Measurements from ENCODE around the gene MYO1B. TPM values are rescaled to one million over a fixed set of nuclear protein-coding genes. Genes with fewer than 3 reads are reported as not detected.

MYO1B gene
- total RNA-seq, 1 experiment from 2014 or later, result 58.5 TPM

- DNase-seq (ENCODE audit: low spot score), result peak; percentile 19
These were observed 77.8 kb downstream of the MYO1B start for GRCh38 chr2:191322828-191323506.

- DNase-seq (ENCODE audit: low spot score), result no peak
These were observed 80.6 kb downstream of the MYO1B start for GRCh38 chr2:191325651-191326365.

GRCh38 chr2:191327484-191327883, 82.3 kb downstream of the MYO1B start:
- DNase-seq (ENCODE audit: low spot score), result no peak

GRCh38 chr2:191328150-191328809, 83.1 kb downstream of the MYO1B start:
- no peak for DNase-seq (ENCODE audit: low spot score)

- no peak for DNase-seq (ENCODE audit: low spot score)
These were observed 84.6 kb downstream of the MYO1B start for GRCh38 chr2:191329841-191330240.

GRCh38 chr2:191333911-191334357, 88.7 kb downstream of the MYO1B start:
- no peak for DNase-seq (ENCODE audit: low spot score)

- no peak for DNase-seq (ENCODE audit: low spot score)
These were observed 90.8 kb downstream of the MYO1B start for GRCh38 chr2:191335875-191336464.

DNA sequence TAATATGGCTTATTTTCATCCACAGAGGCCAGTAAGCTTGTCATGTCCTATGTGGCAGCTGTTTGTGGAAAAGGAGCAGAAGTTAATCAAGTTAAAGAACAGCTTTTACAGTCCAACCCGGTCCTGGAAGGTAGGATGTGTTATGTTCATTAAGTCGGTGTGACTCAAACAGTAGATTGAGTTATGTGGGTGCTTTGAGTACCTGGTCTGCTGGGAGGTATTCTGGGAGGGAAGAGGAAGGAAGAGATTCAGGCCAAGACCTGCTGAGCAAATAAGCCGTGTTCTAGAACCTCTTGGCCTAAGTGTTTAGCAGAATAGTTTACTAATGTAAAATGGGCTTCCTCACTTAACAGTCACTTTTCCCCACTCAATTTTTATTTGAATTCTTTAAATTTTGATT, 96.2 kb downstream of the MYO1B start:
- DNase-seq (ENCODE audit: low spot score), result no peak

GRCh38 chr2:191343796-191344338, 98.7 kb downstream of the MYO1B start:
- no peak for DNase-seq (ENCODE audit: low spot score)

- DNase-seq (ENCODE audit: low spot score), result no peak
These were observed 100.6 kb downstream of the MYO1B start for GRCh38 chr2:191345788-191346187.

- DNase-seq (ENCODE audit: low spot score), result no peak
These were observed 102.0 kb downstream of the MYO1B start for GRCh38 chr2:191347154-191347553.

GRCh38 chr2:191347881-191348280, 102.7 kb downstream of the MYO1B start:
- no peak for DNase-seq (ENCODE audit: low spot score)

- no peak for DNase-seq (ENCODE audit: low spot score)
These were observed 104.8 kb downstream of the MYO1B start for GRCh38 chr2:191349990-191350389.

DNA sequence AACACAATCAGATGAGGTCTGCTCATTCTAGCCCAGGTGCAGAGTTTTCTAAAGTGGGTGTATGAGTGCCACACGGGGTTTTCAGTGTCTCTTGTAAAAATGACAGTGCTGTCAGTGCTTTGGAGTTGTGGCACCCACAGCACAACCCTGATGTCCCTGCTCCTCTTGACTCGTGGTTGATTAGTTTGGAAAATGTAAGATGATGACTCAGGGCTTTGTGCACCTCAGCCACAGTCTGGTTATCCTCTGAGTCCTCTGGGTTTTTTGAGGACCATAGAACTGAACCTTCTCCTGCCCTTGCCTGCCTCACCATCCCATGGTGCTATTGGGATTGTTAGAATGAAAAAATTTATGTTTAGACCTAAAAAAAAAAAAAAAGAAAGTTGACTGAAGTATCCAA, 105.6 kb downstream of the MYO1B start:
- DNase-seq (ENCODE audit: low spot score), result peak; percentile 12

- no peak for DNase-seq (ENCODE audit: low spot score)
These were observed 106.1 kb downstream of the MYO1B start for GRCh38 chr2:191351298-191351697.

GRCh38 chr2:191351921-191352320, 106.7 kb downstream of the MYO1B start:
- no peak for DNase-seq (ENCODE audit: low spot score)

GRCh38 chr2:191352536-191352935, 107.3 kb downstream of the MYO1B start:
- DNase-seq (ENCODE audit: low spot score), result peak; percentile 77

DNA sequence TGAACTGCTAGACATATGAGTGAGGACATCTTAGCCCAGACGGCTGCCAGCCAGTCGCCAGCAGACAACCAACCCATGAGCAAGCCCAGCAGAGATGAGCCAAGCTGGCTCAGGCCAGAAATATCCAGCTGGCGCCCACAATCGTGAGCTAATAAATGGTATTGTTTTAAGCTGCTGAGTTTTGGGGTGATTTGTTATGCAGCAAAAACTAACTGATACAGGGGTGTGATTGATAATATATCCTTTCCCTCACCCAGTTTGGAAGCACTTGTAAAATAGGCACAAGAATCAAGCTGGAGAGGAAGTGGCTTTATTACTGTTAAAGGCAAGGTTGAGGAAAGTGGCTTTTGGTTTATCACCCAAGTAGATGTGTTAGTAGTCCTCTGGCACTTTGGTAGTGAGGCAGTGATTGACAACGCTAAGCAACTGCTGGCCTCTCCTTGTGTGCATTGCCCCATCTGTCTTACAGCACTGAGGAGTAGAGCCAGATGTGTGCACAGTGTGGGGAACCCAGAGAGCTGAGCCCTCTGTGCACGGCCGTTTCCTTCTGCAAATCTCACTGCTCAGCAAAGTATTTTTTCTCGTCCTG, 110.1 kb downstream of the MYO1B start:
- no peak for DNase-seq (ENCODE audit: low spot score)

GRCh38 chr2:191357678-191358077, 112.5 kb downstream of the MYO1B start:
- no peak for DNase-seq (ENCODE audit: low spot score)

- no peak for DNase-seq (ENCODE audit: low spot score)
These were observed 113.3 kb downstream of the MYO1B start for GRCh38 chr2:191358325-191359025.

GRCh38 chr2:191359133-191359532, 113.9 kb downstream of the MYO1B start:
- no peak for DNase-seq (ENCODE audit: low spot score)
